RWPE2 (cell line): ENCODE results near the gene UBE4B.

ENCODE experiments used
- ATAC-seq: fragments of 200-7000 bp; cut with Tn5 transposase; 3 replicates; pipeline ENCODE4 v1.9.1; 2021; ENCODE audit warnings: low read depth
- DNase-seq: peaks from one replicate; pipeline ENCODE4 v3.0.0-alpha.2; 2020; ENCODE audit warnings: low spot score
- H3K27ac ChIP-seq: fragments of 450-650 bp; 2 replicates; pipeline ENCODE4 v1.5.1; 2017; ENCODE audit warnings: mild to moderate bottlenecking; ENCODE audit not compliant: poor library complexity, severe bottlenecking
- H3K27me3 ChIP-seq: fragments of 250-450 bp; sonication (Bioruptor Pico); 2 replicates; pipeline ENCODE4 v1.5.1; 2021; ENCODE audit warnings: mild to moderate bottlenecking, moderate library complexity; ENCODE audit not compliant: insufficient read depth, poor library complexity, severe bottlenecking
- H3K36me3 ChIP-seq: fragments of 250-450 bp; sonication (Bioruptor Pico); 2 replicates; pipeline ENCODE4 v1.5.1; 2020; ENCODE audit warnings: low read depth, mild to moderate bottlenecking, moderate library complexity
- H3K4me1 ChIP-seq: fragments of 250-450 bp; sonication (Bioruptor Pico); 2 replicates; pipeline ENCODE4 v1.5.1; 2021; ENCODE audit warnings: mild to moderate bottlenecking, moderate library complexity; ENCODE audit not compliant: insufficient read depth, poor library complexity, severe bottlenecking
- H3K4me3 ChIP-seq: fragments of 250-450 bp; sonication (Bioruptor Pico); 2 replicates; pipeline ENCODE4 v1.5.1; 2021; ENCODE audit warnings: mild to moderate bottlenecking, moderate library complexity; ENCODE audit not compliant: severe bottlenecking
- H3K9me3 ChIP-seq: fragments of 250-450 bp; sonication (Bioruptor Pico); 2 replicates; pipeline ENCODE4 v1.5.1; 2021; ENCODE audit warnings: mild to moderate bottlenecking, moderate library complexity; ENCODE audit not compliant: severe bottlenecking
- TF ChIP-seq, protein P1 (sequence below): fragments of 450-650 bp; IDR thresholded peaks from one replicate; pipeline ENCODE4 v1.5.1; 2017; ENCODE audit warnings: mild to moderate bottlenecking, moderate library complexity; ENCODE audit not compliant: poor library complexity, severe bottlenecking

Gene UBE4B

GRCh38 chr1:10188133-10188650, 155.4 kb downstream of the UBE4B start:
- no peaks in the 10 kb centered on the region for H3K9me3 ChIP-seq
- H3K36me3 ChIP-seq, result no peaks in the 10 kb centered on the region
- ATAC-seq (no peak), DNase-seq (no peak)
- H3K4me3 ChIP-seq, result no peak overlapping the region
- no peak overlapping the region for H3K27ac ChIP-seq
- no peaks in the 10 kb centered on the region for H3K4me1 ChIP-seq
- no peaks in the 10 kb centered on the region for H3K27me3 ChIP-seq
- TF ChIP-seq, protein P1, sequence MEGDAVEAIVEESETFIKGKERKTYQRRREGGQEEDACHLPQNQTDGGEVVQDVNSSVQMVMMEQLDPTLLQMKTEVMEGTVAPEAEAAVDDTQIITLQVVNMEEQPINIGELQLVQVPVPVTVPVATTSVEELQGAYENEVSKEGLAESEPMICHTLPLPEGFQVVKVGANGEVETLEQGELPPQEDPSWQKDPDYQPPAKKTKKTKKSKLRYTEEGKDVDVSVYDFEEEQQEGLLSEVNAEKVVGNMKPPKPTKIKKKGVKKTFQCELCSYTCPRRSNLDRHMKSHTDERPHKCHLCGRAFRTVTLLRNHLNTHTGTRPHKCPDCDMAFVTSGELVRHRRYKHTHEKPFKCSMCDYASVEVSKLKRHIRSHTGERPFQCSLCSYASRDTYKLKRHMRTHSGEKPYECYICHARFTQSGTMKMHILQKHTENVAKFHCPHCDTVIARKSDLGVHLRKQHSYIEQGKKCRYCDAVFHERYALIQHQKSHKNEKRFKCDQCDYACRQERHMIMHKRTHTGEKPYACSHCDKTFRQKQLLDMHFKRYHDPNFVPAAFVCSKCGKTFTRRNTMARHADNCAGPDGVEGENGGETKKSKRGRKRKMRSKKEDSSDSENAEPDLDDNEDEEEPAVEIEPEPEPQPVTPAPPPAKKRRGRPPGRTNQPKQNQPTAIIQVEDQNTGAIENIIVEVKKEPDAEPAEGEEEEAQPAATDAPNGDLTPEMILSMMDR, result no peak

DNA sequence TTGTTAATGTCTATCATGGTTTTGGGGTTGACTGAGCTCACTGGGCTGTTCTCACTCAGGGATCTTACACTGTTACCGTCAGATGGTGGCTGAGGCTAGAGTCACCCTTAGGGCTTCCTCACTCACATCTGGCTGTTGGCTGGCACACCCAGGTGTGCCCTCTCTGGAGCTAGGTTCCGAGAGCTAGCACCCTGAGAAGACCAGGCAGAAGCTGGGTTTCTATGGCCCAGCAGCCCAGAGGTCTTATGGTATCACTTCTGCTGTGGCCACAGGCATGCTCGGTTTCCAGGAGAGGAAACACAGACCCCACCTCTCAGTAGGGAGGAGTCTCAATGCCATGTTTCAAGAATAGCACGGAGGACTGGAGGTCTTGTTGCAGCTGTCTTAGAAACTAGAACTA, 156.9 kb downstream of the UBE4B start:
- H3K27me3 ChIP-seq, result no peaks in the 10 kb centered on the region
- H3K36me3 ChIP-seq, result no peaks in the 10 kb centered on the region
- no peak; the same call in 2 of the 3 replicates for ATAC-seq
- H3K27ac ChIP-seq, result no peak overlapping the region
- H3K4me3 ChIP-seq, result no peak overlapping the region
- TF ChIP-seq, protein P1, result no peak
- DNase-seq, result no peak
- no peaks in the 10 kb centered on the region for H3K9me3 ChIP-seq
- no peaks in the 10 kb centered on the region for H3K4me1 ChIP-seq

DNA sequence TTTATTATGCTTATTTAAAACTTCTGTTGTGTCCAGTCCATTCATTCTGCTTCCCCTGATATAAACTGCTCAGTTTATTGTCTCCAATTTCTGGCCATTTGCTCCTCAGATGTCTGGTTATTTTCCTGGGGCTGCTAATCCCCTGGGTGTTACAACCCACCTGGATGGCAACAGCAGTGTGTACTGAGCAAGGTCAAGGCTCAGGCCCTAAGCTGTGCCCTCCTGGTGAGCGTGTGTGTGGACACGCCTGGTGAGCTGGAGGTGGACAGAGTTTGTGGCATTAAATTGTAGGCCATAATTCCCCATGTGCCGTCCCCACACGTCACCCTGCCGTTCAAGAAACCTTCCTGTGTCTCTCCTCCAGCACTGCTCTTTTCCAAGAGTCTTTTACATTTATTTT, 159.5 kb downstream of the UBE4B start:
- no peak for DNase-seq
- TF ChIP-seq, protein P1, result no peak
- H3K36me3 ChIP-seq, result no peaks in the 10 kb centered on the region
- no peak for ATAC-seq
- H3K27ac ChIP-seq, result no peak overlapping the region
- H3K4me3 ChIP-seq, result no peak overlapping the region
- H3K27me3 ChIP-seq, result no peaks in the 10 kb centered on the region
- H3K9me3 ChIP-seq, result no peaks in the 10 kb centered on the region
- H3K4me1 ChIP-seq, result no peaks in the 10 kb centered on the region

- Histone ChIP-seq H3K27me3 (no peaks in the 10 kb centered on the region), H3K27ac (no peak overlapping the region), H3K36me3 (no peaks in the 10 kb centered on the region), H3K4me3 (no peak overlapping the region), H3K4me1 (no peaks in the 10 kb centered on the region), H3K9me3 (no peaks in the 10 kb centered on the region)
- ATAC-seq (no peak), DNase-seq (no peak)
- TF ChIP-seq, protein P1, result no peak
Observed at GRCh38 chr1:10193288-10193687, 160.5 kb downstream of the UBE4B start.

- Histone ChIP-seq H3K4me1 (no peaks in the 10 kb centered on the region), H3K36me3 (no peaks in the 10 kb centered on the region), H3K4me3 (no peak overlapping the region), H3K9me3 (no peaks in the 10 kb centered on the region), H3K27ac (no peak overlapping the region), H3K27me3 (no peaks in the 10 kb centered on the region)
- peak; percentile 50; the same call in 2 of the 3 replicates for ATAC-seq
- DNase-seq, result no peak
- TF ChIP-seq, protein P1, result no peak
Observed at GRCh38 chr1:10195570-10195969, 162.8 kb downstream of the UBE4B start.
